Uterus (tissue), 4 donors: ENCODE measurements around the gene CST4. TPM values are rescaled to one million over a fixed set of nuclear protein-coding genes. Genes with fewer than 3 reads are reported as not detected.
"Not testable (repeated sequence)": the region's sequence is repeated elsewhere in the genome, so short reads cannot be mapped to it uniquely, and the experiment has no call there.

Source experiments
- DNase-seq, 2 donors: peaks; one replicate each; pipeline ENCODE4 v3.0.0-alpha.2; 2019 to 2020
- H3K27ac ChIP-seq, 2 donors: fragments of 200-600 bp; sonication (generic); 1 replicate in 1 of 2; 2 replicates in 1 of 2; pipeline ENCODE4 v1.5.1; 2016 to 2018
- H3K27me3 ChIP-seq, 2 donors: fragments of 200-600 bp; sonication (generic); one replicate each; pipeline ENCODE4 v1.5.1; 2018 to 2019; ENCODE audit warnings: control low read depth in 1 of 2
- H3K36me3 ChIP-seq, 2 donors: fragments of 200-600 bp; sonication (generic); one replicate each; pipeline ENCODE4 v1.5.1; 2019; ENCODE audit warnings: control low read depth in 1 of 2
- H3K4me1 ChIP-seq, 2 donors: fragments of 200-600 bp; sonication (generic); one replicate each; pipeline ENCODE4 v1.5.1; 2018 to 2019; ENCODE audit warnings: control low read depth in 1 of 2
- H3K4me3 ChIP-seq, 2 donors: fragments of 200-600 bp; sonication (generic); 1 replicate in 1 of 2; 2 replicates in 1 of 2; pipeline ENCODE4 v1.5.1; 2018 to 2019; ENCODE audit warnings: mild to moderate bottlenecking in 1 of 2
- H3K9me3 ChIP-seq, 2 donors: fragments of 200-600 bp; sonication (generic); one replicate each; pipeline ENCODE4 v1.5.1; 2019; ENCODE audit warnings: control low read depth in 1 of 2
- POLR2A ChIP-seq, 2 donors: fragments of 450-650 bp; IDR thresholded peaks; one replicate each; pipeline ENCODE4 v1.6.1; 2016; ENCODE audit warnings: antibody characterized with exemption in 2 of 2, mild to moderate bottlenecking in 1 of 2, moderate library complexity in 1 of 2
- intact Hi-C: fragments of 100-400 bp; cut with DNase I; formaldehyde crosslinking; loops from one replicate; pipeline ENCODE4 v1.15.1; 2023; ENCODE audit warnings: low total_unique reads
- total RNA-seq, 4 donors: library from RNA; depleted of rRNA in 3 of 4; stranded (reverse); fragments of >200 nt in 3 of 4; gene quantifications; one replicate each; pipeline versions ENCODE4 v1.1.0 to v1.2.4, GENCODE V29; 2014 to 2023
- TF ChIP-seq, protein P1 (sequence below), 4 experiments: fragments of 200-600 bp in 2 of 4; fragments of 450-650 bp in 2 of 4; sonication (generic) in 2 of 4; IDR thresholded peaks; one replicate each; pipeline ENCODE4 v1.5.1; 2016 to 2019; ENCODE audit warnings: antibody characterized with exemption in 4 of 4, mild to moderate bottlenecking in 2 of 4, moderate library complexity in 1 of 4
- donor health status: DM: yes; HTN: yes; CAD: no.

Gene CST4
- total RNA-seq, 4 donors from 2014 or later: not detected

DNA sequence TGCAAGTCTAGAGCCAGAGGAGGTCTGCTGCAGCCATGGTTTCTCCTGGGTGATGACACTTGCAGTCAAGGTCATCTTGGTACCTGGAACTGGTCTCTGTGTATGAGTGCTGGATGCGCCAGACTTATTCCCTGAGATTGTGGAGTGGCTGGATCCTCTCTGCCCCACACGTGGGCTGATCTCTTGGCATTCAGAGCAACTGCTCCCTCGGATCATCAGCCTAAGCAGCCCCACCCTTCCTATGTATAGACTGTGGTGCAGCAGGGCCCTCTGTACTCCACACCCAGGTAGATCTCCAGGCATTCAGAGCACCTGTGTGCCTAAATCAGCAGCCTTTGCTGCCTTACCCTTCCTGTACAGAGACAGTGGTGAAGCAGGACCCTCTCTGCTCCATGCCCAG is 12.1 kb upstream of the CST4 start:
- no peak for DNase-seq
- Histone ChIP-seq H3K36me3 (no peaks in the 10 kb centered on the region), H3K9me3 (no peaks in the 10 kb centered on the region), H3K4me1 (no peaks in the 10 kb centered on the region), H3K27ac (no peak overlapping the region), H3K27me3 (no peaks in the 10 kb centered on the region), H3K4me3 (no peak overlapping the region)
- no peak for TF ChIP-seq POLR2A (IDR thresholded peaks at IDR 0.05)
- TF ChIP-seq, protein P1, sequence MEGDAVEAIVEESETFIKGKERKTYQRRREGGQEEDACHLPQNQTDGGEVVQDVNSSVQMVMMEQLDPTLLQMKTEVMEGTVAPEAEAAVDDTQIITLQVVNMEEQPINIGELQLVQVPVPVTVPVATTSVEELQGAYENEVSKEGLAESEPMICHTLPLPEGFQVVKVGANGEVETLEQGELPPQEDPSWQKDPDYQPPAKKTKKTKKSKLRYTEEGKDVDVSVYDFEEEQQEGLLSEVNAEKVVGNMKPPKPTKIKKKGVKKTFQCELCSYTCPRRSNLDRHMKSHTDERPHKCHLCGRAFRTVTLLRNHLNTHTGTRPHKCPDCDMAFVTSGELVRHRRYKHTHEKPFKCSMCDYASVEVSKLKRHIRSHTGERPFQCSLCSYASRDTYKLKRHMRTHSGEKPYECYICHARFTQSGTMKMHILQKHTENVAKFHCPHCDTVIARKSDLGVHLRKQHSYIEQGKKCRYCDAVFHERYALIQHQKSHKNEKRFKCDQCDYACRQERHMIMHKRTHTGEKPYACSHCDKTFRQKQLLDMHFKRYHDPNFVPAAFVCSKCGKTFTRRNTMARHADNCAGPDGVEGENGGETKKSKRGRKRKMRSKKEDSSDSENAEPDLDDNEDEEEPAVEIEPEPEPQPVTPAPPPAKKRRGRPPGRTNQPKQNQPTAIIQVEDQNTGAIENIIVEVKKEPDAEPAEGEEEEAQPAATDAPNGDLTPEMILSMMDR (IDR thresholded peaks at IDR 0.05): no peak
- intact Hi-C loops: no loop called here

DNA sequence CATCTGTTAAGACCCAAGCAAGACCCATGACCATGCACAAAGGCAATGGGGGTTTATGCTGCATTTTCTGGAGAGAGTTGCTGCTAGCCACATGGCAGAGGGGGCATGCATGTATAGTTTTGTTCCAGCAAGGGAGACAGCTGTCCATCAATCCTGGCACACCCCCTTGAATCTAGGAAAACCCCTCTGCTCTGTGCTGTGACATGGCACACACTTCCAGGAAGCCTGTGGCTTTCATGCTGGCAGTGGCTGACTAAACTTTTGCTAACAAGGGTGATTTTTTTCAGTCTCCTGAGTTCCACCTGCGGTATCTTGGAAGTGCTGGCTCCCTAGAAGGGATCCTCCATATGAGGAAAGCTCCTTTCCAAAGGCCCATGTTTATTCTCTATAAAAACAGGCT is 9.1 kb upstream of the CST4 start:
- TF ChIP-seq POLR2A (IDR thresholded peaks at IDR 0.05): no peak
- TF ChIP-seq, protein P1 (IDR thresholded peaks at IDR 0.05): no peak
- no peak for DNase-seq
- Histone ChIP-seq H3K27ac (no peak overlapping the region), H3K4me3 (no peak overlapping the region), H3K9me3 (no peaks in the 10 kb centered on the region), H3K36me3 (no peaks in the 10 kb centered on the region), H3K4me1 (no peaks in the 10 kb centered on the region), H3K27me3 (no peaks in the 10 kb centered on the region)
- intact Hi-C loops: no loop called here

DNA sequence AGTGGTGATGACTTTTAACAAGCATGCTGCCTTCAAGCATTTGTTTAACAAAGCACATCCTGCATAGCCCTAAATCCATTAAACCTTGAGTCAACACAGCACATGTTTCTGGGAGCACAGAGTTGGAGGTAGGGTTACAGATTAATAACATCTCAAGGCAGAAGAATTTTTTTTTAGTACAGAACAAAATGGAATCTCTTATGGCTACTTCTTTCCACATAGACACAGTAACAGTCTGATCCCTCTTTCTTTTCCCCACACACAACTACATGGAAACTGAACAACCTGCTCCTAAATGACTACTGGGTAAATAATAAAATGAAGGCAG is 6.2 kb upstream of the CST4 start:
- H3K27ac ChIP-seq, H3K4me1 ChIP-seq, H3K36me3 ChIP-seq, DNase-seq, intact Hi-C loops, H3K9me3 ChIP-seq, H3K27me3 ChIP-seq, H3K4me3 ChIP-seq: not testable (repeated sequence)

DNA sequence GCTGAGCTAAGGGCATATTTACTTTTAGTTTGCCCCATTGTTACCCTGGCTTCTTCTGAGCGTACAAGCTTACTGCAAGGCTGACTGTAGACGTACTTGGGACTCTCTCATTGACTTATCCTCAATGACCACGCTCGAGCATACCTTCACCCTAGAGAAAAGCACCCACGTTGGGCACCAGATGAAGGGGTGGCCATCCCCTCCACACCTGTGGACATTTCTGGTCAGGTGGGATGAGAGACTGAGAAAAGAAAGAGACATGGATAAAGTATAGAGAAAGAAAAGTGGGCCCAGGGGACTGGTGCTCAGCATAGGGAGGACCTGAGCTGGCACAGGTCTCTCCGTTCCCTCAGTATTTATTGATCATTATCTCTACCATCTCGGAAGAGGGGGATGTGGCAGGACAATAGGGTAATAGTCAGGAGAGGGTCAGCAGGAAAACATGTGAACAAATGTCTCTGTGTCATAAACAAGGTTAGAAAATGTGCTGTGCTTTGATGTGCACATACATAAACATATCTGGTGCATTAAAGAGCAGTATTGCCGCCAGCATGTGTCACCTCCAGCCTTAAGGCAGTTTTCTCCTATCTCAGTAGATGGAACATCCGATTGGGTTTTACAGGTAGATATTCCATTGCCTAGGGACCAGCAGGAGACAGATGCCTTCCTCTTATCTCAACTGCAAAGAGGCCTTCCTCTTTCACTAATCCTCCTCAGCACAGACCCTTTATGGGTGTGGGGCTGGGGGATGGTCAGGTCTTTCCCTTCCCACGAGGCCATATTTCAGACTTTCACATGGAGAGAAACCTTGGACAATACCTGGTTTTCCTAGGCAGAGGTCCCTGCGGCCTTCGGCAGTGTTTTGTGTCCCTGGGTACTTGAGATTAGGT is 5.6 kb upstream of the CST4 start:
- DNase-seq, H3K4me1 ChIP-seq, H3K27me3 ChIP-seq, H3K4me3 ChIP-seq, H3K27ac ChIP-seq, intact Hi-C loops, H3K9me3 ChIP-seq, H3K36me3 ChIP-seq: not testable (repeated sequence)

DNA sequence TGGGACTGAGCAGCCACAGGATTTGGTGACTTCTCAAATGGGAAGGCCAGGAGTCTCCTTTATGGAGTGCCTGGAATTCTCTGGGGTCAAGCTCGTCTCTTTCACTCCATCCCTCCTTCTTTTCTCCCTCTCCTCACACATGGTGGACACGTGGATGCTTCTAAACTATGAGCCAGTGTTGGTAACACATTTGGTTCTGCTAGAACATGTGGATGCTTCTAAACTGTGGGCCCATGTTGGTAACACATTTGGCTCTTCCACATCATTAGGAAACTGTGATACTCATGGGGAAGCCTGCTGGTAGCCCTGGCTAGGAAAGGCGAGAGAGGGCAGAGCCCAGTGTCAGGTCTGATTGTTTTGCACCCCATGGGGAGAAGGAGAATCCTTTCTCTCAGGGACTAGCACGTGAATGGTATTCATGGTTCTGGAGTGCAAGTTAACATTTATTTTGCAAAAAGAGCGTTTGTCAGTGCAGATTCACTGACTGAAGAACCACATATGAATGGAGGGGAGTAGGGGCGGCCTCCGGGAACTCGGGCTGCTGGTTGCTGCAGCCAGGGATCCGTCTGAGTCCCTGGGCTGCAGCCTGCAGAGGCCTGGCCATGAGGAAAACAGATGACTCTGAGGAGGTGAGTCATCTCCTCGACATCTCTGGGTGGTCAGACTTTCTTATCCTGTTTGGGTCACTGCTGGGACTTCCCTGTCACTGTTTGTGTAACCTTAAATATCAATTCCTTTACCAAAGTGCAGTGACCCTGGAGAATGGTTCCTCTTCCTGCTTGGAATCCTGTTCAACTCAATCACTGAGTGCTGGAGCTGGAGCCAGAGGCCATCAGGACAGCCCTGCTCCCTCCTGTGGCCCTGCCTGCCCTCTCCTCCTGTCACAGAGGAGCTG is 4.1 kb upstream of the CST4 start:
- H3K9me3 ChIP-seq, intact Hi-C loops, H3K4me3 ChIP-seq, H3K27me3 ChIP-seq, DNase-seq, H3K4me1 ChIP-seq, H3K27ac ChIP-seq, H3K36me3 ChIP-seq: not testable (repeated sequence)

DNA sequence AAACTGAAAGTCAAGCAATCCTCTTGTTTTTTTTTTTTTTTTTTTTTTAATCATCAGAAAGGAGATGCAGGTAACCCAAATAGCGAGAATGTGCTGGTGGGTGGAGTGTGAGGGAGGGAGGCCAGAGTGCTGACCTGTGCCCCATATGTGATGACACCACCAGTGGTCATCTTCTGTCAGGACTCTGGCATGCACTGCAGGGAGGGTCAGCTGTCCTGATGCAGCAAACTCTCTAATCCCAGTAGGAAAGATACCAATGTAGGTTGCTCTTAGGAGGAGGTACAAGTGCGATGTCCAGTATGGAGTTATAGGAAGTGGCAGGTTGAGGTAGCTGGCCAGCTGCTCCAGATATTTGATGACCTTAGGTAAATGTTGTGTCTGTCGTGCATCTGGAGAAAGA is 2.8 kb upstream of the CST4 start:
- no peaks in the 10 kb centered on the region for H3K27me3 ChIP-seq
- no peak for DNase-seq
- H3K4me3 ChIP-seq: no peak overlapping the region
- no peaks in the 10 kb centered on the region for H3K36me3 ChIP-seq
- no peaks in the 10 kb centered on the region for H3K9me3 ChIP-seq
- no peak overlapping the region for H3K27ac ChIP-seq
- no peaks in the 10 kb centered on the region for H3K4me1 ChIP-seq
- TF ChIP-seq POLR2A (IDR thresholded peaks at IDR 0.05): no peak
- TF ChIP-seq, protein P1 (IDR thresholded peaks at IDR 0.05): no peak
- intact Hi-C loops: no loop called here
